ENCODE data around the gene CACFD1. TPM values are rescaled to one million over a fixed set of nuclear protein-coding genes. Genes with fewer than 3 reads are reported as not detected.

CACFD1 gene
- 79.3 TPM for total RNA-seq

- DNase-seq (ENCODE audit: low spot score): peak; percentile 97
Measured at GRCh38 chr9:133459476-133460404, at the start of gene CACFD1. CACFD1 (plus strand) TSS chr9:133459978; CDS start chr9:133460067, 89 bp downstream.

GRCh38 chr9:133415170-133415569 is 44.6 kb upstream of the CACFD1 start:
- DNase-seq (ENCODE audit: low spot score): no peak

GRCh38 chr9:133417541-133418461 is 42.0 kb upstream of the CACFD1 start, which contains the start of gene REXO4:
REXO4 (minus strand) TSS chr9:133418010; CDS start chr9:133417844, 166 bp downstream.
- peak; percentile 78 for DNase-seq (ENCODE audit: low spot score)

- DNase-seq (ENCODE audit: low spot score): no peak
Measured at GRCh38 chr9:133419005-133419404, 40.8 kb upstream of the CACFD1 start.

GRCh38 chr9:133420392-133420827 is 39.4 kb upstream of the CACFD1 start:
- DNase-seq (ENCODE audit: low spot score): no peak

GRCh38 chr9:133421615-133422542 is 37.9 kb upstream of the CACFD1 start, which contains the start of gene ADAMTS13:
ADAMTS13 (plus strand) TSS chr9:133422367; CDS start chr9:133422444, 77 bp downstream.
- no peak for DNase-seq (ENCODE audit: low spot score)

GRCh38 chr9:133423216-133423615 is 36.6 kb upstream of the CACFD1 start:
- peak; percentile 44 for DNase-seq (ENCODE audit: low spot score)

GRCh38 chr9:133424187-133424586 is 35.6 kb upstream of the CACFD1 start:
- DNase-seq (ENCODE audit: low spot score): no peak

- DNase-seq (ENCODE audit: low spot score): no peak
Measured at GRCh38 chr9:133425049-133425632, 34.6 kb upstream of the CACFD1 start.

GRCh38 chr9:133426011-133426410 is 33.8 kb upstream of the CACFD1 start:
- DNase-seq (ENCODE audit: low spot score): no peak

- no peak for DNase-seq (ENCODE audit: low spot score)
Measured at GRCh38 chr9:133427658-133428348, 32.0 kb upstream of the CACFD1 start.

- DNase-seq (ENCODE audit: low spot score): no peak
Measured at GRCh38 chr9:133428617-133429101, 31.1 kb upstream of the CACFD1 start.

GRCh38 chr9:133429214-133429613 is 30.6 kb upstream of the CACFD1 start:
- no peak for DNase-seq (ENCODE audit: low spot score)

- peak; percentile 18 for DNase-seq (ENCODE audit: low spot score)
Measured at GRCh38 chr9:133429641-133430161, 30.1 kb upstream of the CACFD1 start.

GRCh38 chr9:133430244-133430643 is 29.5 kb upstream of the CACFD1 start:
- no peak for DNase-seq (ENCODE audit: low spot score)

- DNase-seq (ENCODE audit: low spot score): no peak
Measured at GRCh38 chr9:133433351-133433843, 26.4 kb upstream of the CACFD1 start.

GRCh38 chr9:133436681-133437080 is 23.1 kb upstream of the CACFD1 start:
- no peak for DNase-seq (ENCODE audit: low spot score)

- no peak for DNase-seq (ENCODE audit: low spot score)
Measured at GRCh38 chr9:133437753-133438531, 21.8 kb upstream of the CACFD1 start.

All from mucosa of gallbladder (tissue), 1 donor.